Astrocyte (in vitro differentiated cells and primary cell): ENCODE data around the gene TANGO2. TPM values are rescaled to one million over a fixed set of nuclear protein-coding genes. Genes with fewer than 3 reads are reported as not detected.

Experiments
- DNase-seq: peaks from one replicate; pipeline ENCODE4 v3.0.0-alpha.2; 2010; ENCODE audit warnings: low read depth
- FAIRE-seq: peaks from 2 replicates; lab custom pipeline; 2011; peaks lifted over from hg19 to GRCh38; lab: Jason Lieb, UNC
- H2AFZ ChIP-seq: 2 replicates; pipeline ENCODE4 v1.6.0; 2012; ENCODE audit warnings: low read depth, low read length, inconsistent platforms
- H3K27ac ChIP-seq: 2 replicates; pipeline ENCODE4 v1.5.1; 2011; ENCODE audit warnings: low read depth, low read length, inconsistent platforms
- H3K27me3 ChIP-seq: 2 replicates; pipeline ENCODE4 v1.6.0; 2011; ENCODE audit warnings: low read length, inconsistent platforms; ENCODE audit not compliant: insufficient read depth
- H3K36me3 ChIP-seq: 2 replicates; pipeline ENCODE4 v1.5.1; 2011; ENCODE audit warnings: low read length, inconsistent platforms; ENCODE audit not compliant: insufficient read depth
- H3K4me1 ChIP-seq: 2 replicates; pipeline ENCODE4 v1.5.1; 2011; ENCODE audit warnings: low read length, inconsistent platforms; ENCODE audit not compliant: insufficient read depth
- H3K4me2 ChIP-seq: 2 replicates; pipeline ENCODE4 v1.6.0; 2012; ENCODE audit warnings: low read length, inconsistent platforms
- H3K4me3 ChIP-seq: 2 replicates; pipeline ENCODE4 v1.5.1; 2011; ENCODE audit warnings: low read depth, mild to moderate bottlenecking, low read length, inconsistent platforms; ENCODE audit not compliant: insufficient read depth
- H3K79me2 ChIP-seq: 2 replicates; pipeline ENCODE4 v1.6.0; 2012; ENCODE audit warnings: mild to moderate bottlenecking, low read length, inconsistent platforms; ENCODE audit not compliant: insufficient read depth
- H3K9ac ChIP-seq: 2 replicates; pipeline ENCODE4 v1.6.0; 2012; ENCODE audit warnings: mild to moderate bottlenecking, low read length, inconsistent platforms
- H3K9me3 ChIP-seq: 2 replicates; pipeline ENCODE4 v1.5.1; 2012; ENCODE audit warnings: low read depth, mild to moderate bottlenecking, low read length, inconsistent platforms; ENCODE audit not compliant: insufficient read depth
- H4K20me1 ChIP-seq: 2 replicates; pipeline ENCODE4 v1.6.0; 2012; ENCODE audit warnings: low read length, inconsistent platforms; ENCODE audit not compliant: insufficient read depth
- H3K27ac Mint-ChIP-seq: one replicate; pipeline ENCODE4 v1.8.0; 2021; ENCODE audit warnings: mild to moderate bottlenecking, mixed read lengths; ENCODE audit not compliant: unreplicated experiment
- H3K27me3 Mint-ChIP-seq: one replicate; pipeline ENCODE4 v1.8.0; 2021; ENCODE audit warnings: low read depth, mixed read lengths; ENCODE audit not compliant: unreplicated experiment
- H3K36me3 Mint-ChIP-seq: one replicate; pipeline ENCODE4 v1.8.0; 2021; ENCODE audit warnings: low read depth, mixed read lengths; ENCODE audit not compliant: unreplicated experiment
- H3K4me1 Mint-ChIP-seq: one replicate; pipeline ENCODE4 v1.8.0; 2021; ENCODE audit warnings: low read depth, mixed read lengths; ENCODE audit not compliant: unreplicated experiment
- H3K4me3 Mint-ChIP-seq: one replicate; pipeline ENCODE4 v1.8.0; 2021; ENCODE audit warnings: mild to moderate bottlenecking, moderate library complexity, mixed read lengths; ENCODE audit not compliant: unreplicated experiment
- H3K9me3 Mint-ChIP-seq: one replicate; pipeline ENCODE4 v1.8.0; 2021; ENCODE audit warnings: mild to moderate bottlenecking, mixed read lengths; ENCODE audit not compliant: unreplicated experiment
- EZH2 ChIP-seq: IDR thresholded peaks from 2 replicates; pipeline ENCODE4 v1.6.1; 2012; ENCODE audit warnings: mild to moderate bottlenecking, low read length, inconsistent platforms; ENCODE audit not compliant: insufficient read depth
- total RNA-seq: library from RNA; stranded (reverse); gene quantifications from 2 replicates; pipeline ENCODE4 v1.2.1, GENCODE V29; 2021
- TF ChIP-seq, protein P1 (sequence below): IDR thresholded peaks from 2 replicates; pipeline ENCODE4 v1.5.1; 2011; ENCODE audit warnings: low read depth, mild to moderate bottlenecking, inconsistent platforms, low read length, moderate library complexity; ENCODE audit not compliant: insufficient read depth

The TANGO2 gene
- total RNA-seq, 1 donor from 2014 or later: 28.0 TPM

DNA sequence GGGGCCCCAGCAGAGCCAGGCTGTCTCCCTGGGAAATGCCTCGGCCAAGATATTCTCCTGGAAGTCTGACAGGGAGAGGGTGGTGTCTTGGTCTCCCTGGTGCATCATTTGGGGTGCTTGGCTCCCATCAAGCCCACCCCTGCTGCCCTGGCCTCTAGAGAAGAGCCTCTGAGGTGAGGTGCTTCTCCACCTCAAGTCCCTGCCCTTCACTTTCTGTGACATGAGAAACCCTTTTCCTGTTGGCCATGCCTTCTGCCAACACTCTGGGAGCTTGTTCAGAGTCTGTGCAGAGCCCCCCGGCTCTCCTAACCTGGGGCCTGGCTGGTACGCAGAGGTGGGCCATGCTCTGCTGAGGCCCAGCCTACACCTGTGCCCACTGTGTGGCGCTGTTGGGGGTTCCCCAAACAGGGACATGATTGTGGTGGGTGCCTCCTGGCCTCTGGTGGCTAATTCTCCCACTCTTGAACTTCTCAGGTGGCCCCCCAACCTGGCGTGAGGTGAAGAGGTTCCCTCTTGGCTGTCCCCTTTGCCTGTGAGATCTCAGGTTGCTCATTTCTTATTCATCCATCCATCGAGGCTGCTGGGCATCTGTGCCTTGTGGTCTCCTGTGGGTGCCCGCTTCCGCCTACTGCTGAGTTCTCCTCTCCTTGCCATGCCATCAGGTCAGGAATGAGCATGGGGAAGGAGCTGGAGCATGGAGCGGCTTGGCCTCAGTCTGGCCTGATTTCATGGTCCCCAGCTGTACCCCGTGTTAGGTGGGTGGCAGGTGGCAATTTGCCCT, 40.0 kb downstream of the TANGO2 start:
- Histone ChIP-seq H4K20me1 (peaks cover 11% of the 10 kb centered on the region), H3K27me3 (no peaks in the 10 kb centered on the region), H3K79me2 (no peaks in the 10 kb centered on the region), H3K9me3 (no peaks in the 10 kb centered on the region), H3K4me1 (peaks cover 13% of the 10 kb centered on the region), H3K36me3 (no peaks in the 10 kb centered on the region), H2AFZ (no peak overlapping the region), H3K9ac (no peak overlapping the region), H3K4me3 (no peak overlapping the region), H3K4me2 (no peak overlapping the region), H3K27ac (no peak overlapping the region)
- Mint-ChIP-seq H3K4me1 (peaks cover 7% of the 10 kb centered on the region), H3K36me3 (peaks cover 27% of the 10 kb centered on the region), H3K9me3 (no peaks in the 10 kb centered on the region), H3K27ac (no peak overlapping the region), H3K27me3 (no peaks in the 10 kb centered on the region), H3K4me3 (no peak overlapping the region)
- DNase-seq (no peak), FAIRE-seq (no peak)
- no peak for TF ChIP-seq EZH2
- TF ChIP-seq, protein P1, sequence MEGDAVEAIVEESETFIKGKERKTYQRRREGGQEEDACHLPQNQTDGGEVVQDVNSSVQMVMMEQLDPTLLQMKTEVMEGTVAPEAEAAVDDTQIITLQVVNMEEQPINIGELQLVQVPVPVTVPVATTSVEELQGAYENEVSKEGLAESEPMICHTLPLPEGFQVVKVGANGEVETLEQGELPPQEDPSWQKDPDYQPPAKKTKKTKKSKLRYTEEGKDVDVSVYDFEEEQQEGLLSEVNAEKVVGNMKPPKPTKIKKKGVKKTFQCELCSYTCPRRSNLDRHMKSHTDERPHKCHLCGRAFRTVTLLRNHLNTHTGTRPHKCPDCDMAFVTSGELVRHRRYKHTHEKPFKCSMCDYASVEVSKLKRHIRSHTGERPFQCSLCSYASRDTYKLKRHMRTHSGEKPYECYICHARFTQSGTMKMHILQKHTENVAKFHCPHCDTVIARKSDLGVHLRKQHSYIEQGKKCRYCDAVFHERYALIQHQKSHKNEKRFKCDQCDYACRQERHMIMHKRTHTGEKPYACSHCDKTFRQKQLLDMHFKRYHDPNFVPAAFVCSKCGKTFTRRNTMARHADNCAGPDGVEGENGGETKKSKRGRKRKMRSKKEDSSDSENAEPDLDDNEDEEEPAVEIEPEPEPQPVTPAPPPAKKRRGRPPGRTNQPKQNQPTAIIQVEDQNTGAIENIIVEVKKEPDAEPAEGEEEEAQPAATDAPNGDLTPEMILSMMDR: no peak

DNA sequence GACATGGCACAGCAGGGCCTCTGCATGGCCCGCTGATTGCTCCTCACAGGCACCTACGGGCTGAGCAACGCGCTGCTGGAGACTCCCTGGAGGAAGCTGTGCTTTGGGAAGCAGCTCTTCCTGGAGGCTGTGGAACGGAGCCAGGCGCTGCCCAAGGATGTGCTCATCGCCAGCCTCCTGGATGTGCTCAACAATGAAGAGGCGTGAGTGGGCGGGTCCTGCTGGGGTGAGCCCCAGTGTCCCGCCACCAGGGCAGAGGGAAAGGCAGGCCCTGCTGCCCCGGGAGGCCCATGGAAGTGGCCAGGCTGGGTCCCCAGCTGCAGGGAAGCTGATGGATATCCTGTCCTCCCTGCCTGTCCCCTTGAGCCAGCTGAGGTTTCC, 40.6 kb downstream of the TANGO2 start:
- H3K9me3 ChIP-seq: no peaks in the 10 kb centered on the region
- no peaks in the 10 kb centered on the region for H3K27me3 Mint-ChIP-seq
- peaks cover 11% of the 10 kb centered on the region for H4K20me1 ChIP-seq
- FAIRE-seq (no peak), DNase-seq (peak; percentile 28)
- H3K36me3 ChIP-seq: no peaks in the 10 kb centered on the region
- H3K9me3 Mint-ChIP-seq: no peaks in the 10 kb centered on the region
- no peak overlapping the region for H3K4me3 ChIP-seq
- peaks cover 23% of the 10 kb centered on the region for H3K36me3 Mint-ChIP-seq
- TF ChIP-seq EZH2: no peak
- TF ChIP-seq, protein P1: no peak
- H3K27ac Mint-ChIP-seq: no peak overlapping the region
- peaks cover 13% of the 10 kb centered on the region for H3K4me1 ChIP-seq
- no peak overlapping the region for H2AFZ ChIP-seq
- no peak overlapping the region for H3K27ac ChIP-seq
- H3K27me3 ChIP-seq: no peaks in the 10 kb centered on the region
- no peak overlapping the region for H3K4me3 Mint-ChIP-seq
- H3K4me2 ChIP-seq: no peak overlapping the region
- H3K79me2 ChIP-seq: no peaks in the 10 kb centered on the region
- peaks cover 7% of the 10 kb centered on the region for H3K4me1 Mint-ChIP-seq
- H3K9ac ChIP-seq: no peak overlapping the region
